HG02571 (cell line): ENCODE results near the gene CEP131.
"Not testable (repeated sequence)": the region's sequence is repeated elsewhere in the genome, so short reads cannot be mapped to it uniquely, and the experiment has no call there.

Experiments used
- ATAC-seq: cut with Tn5 transposase; IDR thresholded peaks from one replicate; pipeline ENCODE4 v1.9.1; 2021; ENCODE audit warnings: mild to moderate bottlenecking, moderate library complexity; ENCODE audit not compliant: unreplicated experiment

Gene CEP131

GRCh38 chr17:81228834-81229665 lies 6.3 kb upstream of the CEP131 start:
- ATAC-seq, result no peak

DNA sequence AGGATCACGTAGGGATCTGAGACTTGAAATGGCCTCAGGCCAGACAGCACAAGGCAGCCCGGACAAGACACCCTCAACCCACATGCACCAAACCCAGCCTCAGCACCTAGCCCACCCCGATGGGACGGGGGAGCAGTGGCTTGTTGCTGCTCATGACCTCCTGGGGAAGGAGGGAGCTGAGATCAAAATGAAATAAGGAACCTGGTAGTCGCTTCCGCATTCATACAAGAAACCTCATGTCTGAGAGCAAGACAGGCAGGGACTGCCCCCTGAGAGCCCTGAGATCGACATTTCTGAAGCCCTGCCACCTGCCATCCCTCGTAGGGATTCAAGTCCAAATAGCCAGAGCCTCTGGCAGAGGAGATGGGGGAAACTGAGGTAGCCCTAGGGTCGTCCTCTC lies 5.7 kb upstream of the CEP131 start:
- ATAC-seq, result no peak

- not testable (repeated sequence) for ATAC-seq
Measured at GRCh38 chr17:81227630-81228029, 4.9 kb upstream of the CEP131 start.

GRCh38 chr17:81223762-81224130 lies 981 bp upstream of the CEP131 start:
- no peak for ATAC-seq

- ATAC-seq, result no peak
Measured at GRCh38 chr17:81222620-81222905, 202 bp downstream of the CEP131 start.

DNA sequence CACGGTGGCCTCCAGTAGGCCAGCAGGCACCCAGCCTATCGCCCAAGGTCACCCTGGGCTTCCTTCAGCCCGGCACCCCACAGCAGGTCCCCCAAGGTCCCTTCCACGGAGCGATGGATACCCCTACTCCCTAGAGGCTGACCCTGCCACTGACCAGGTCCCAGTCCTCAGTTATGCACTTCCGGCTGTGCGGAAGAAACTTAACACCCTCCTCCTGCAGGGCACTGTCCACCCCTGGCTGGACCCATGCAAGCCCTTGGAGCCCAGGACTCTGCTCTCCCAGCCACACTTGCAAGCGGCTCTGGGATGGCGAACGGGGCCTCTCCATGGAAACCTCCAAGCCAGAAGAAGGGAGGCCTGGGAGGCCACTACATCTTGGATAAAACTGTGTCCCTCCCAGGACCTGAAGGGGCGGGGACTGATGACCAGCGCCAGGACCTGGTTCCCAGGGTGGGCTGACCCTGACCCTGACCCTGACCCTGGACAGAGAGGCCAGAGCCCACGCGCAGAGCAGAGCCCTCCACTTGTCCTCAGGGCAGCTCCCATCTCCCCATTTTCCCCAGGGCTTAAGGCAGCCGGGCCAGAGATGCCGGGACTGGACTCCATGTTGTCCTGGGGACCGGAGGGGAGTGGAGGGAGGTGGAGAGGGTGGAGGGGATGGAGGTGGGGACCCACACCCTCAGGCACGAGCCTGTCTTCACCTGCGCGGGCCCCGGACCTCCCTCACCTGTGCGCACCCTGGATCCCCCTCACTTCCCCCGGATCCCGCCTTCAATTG lies 734 bp downstream of the CEP131 start:
- ATAC-seq, result no peak

DNA sequence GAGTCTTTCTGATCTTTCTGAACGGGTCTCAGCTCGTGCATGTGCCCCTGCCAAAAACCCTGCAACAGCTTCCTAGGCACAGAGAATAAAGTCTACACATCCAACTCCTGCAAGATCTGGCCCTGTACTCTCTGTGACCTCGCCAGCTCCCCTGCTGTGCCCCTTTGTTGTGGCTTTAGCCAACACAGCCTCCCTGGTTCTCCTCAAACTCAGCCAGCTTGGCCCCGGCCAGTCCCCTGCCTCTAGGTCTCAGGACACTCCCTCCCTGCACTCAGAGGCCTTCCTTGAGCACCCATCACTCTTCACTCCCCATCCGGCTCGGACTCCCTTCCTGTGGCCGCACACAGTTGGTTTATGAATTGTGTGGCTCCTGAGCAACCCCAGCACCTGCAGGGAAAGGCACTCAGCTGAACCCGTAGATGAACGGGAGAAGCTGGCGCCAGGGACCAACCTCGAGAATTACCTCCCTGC lies 1.4 kb downstream of the CEP131 start:
- ATAC-seq, result no peak

DNA sequence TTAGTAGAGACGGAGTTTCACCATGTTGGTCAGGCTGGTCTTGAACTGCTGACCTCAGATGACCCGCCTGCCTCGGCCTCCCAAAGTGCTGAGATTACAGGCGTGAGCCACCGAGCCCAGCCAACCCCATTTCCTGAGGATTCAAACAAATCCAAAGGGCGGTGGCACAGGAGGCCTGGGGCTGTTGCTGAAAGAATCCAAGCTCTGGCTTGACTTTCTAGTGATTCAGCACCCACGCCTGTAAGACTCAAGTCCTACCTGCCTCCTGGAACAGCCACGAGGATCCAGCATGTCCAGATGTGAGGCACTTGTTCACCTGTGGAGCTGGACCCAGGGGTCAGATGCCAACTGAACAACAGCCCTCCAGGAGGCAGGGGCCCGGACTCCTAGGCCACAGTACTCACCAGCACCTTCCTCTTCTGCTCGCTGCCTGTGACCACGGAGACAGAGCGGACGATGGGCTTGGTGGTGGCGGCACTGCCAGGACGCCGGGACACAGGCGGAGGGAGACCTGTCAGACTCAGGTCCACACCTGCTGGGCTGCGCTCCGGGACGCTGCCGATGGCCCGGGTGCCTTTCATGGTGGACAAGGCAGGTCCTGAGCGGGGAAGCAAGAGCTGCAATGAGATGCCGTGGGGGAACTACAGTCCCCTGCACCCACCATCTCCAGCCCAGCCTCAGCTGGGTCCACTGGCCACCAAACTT lies 3.1 kb downstream of the CEP131 start:
- ATAC-seq, result no peak

DNA sequence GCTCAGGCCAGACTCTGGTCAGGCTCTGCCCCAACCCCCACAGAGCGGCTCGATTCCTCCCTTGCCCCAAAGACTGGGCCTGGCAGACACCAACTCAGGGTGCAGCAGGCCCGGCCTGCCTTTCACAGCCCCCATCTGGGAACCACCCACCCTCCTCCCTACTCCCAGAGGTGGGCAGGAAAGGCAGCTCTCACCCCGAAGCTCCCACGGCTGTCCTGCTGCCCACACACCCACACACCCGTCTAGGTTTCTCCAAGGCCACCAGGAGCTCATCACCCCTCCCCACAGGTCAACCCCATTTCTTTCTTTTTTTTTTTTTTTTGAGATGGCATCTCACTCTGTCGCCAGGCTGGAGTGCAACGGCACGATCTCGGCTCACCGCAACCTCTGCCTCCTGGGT lies 3.8 kb downstream of the CEP131 start:
- no peak for ATAC-seq

- ATAC-seq, result no peak
Measured at GRCh38 chr17:81218459-81218858, 4.3 kb downstream of the CEP131 start.

GRCh38 chr17:81217491-81217890 lies 5.3 kb downstream of the CEP131 start:
- no peak for ATAC-seq

- no peak for ATAC-seq
Measured at GRCh38 chr17:81213978-81214377, 8.8 kb downstream of the CEP131 start.

- no peak for ATAC-seq
Measured at GRCh38 chr17:81212365-81212764, 10.4 kb downstream of the CEP131 start.

DNA sequence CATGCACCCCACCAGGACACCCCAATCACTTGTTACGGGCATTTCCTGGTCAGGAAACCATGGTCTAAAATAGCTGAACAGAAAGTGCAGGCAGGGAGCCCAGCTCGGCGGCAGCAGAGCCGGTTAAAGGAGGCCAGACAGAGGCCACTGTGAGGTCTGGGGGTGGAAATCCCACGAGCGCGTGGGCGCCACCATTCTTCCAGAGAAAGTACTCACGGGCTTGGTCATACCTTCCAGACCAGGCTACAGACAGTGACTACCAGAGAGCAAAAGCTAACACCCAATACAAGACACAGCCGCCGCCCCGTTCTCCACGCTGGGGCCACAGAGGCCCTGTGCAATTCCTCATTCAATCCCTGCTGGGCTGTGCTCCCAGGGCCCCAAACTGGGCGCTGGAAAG lies 11.9 kb downstream of the CEP131 start:
- ATAC-seq, result no peak

DNA sequence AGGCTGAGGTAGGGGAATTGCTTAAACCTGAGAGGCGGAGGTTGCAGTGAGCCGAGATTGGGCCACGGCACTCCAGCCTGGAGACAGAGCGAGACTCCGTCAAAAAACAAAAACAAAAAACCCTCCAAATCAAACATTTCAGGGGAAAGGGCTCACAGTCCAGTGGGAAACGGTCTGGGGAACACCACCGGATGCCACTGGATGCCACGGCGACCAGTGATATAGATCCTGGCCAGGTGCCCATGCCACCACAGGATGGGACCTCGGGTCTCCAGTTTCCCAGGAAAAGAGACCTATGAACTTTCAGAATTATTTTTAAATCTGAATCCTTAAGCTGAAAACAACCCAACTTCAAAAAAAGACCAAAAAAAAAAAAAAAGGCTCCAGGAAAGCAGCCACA lies 12.3 kb downstream of the CEP131 start:
- ATAC-seq, result no peak

- ATAC-seq, result no peak
Measured at GRCh38 chr17:81209141-81209540, 13.6 kb downstream of the CEP131 start.

DNA sequence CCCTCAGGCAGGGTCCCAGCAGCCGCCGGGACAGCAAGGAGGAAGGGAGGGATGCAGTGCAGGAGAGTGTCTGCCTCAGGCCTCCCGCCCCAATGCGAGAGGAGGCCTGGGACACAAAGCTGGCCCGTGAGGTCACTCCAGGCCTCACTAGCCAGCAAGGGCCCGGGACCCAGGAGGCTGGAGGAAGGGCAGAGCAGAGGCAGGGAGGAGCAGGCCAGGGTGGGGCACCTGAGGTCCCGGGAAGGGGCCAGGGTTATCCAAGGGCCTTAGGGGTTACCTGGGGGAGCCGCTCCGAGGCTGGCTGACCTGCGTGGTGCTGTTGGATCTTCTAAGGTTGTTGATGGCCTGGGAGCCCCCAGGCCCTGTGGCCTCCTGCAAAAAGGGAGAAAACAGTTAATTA lies 14.1 kb downstream of the CEP131 start:
- no peak for ATAC-seq

DNA sequence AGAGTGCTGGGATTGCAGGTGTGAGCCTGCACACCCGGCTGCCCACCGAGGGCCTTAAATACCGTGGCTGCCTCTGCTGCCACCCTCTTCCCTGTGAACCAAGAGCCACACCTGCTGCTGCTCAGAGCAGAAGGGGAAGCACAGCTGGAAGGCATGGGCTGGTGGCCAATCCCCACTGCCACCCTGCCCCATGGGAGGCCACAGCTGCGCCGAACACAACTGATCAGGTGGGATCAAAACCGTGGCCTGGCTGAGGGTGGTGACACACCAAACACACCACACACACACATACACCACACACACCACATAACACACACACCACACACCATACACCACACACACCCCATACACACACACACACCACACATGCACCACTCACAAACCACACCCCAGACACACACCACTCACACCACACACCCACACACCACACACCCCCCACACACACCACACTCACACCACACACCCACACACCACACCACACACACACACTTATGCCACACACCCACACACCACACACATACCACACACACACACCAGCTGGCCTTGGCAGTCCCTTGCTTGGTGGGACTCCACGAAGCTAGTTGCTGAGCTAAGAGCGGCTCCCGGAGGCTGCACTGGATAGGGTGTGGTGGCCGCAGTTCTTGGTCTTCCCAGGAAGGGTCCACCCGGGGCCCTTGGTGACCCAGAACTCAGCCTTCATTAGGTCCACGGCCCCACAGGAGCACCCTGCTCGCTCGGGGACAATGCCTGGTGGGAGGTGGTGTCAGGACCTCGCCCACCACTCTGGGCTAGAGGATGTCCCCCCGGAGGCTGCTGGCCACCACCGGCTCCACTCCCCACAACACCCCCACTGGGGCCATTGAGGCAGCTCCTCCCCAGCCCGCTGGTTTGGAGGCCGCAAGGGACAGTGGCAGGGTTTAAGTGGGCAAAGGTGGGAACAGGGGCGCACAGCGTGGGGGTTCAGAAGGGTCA lies 14.9 kb downstream of the CEP131 start:
- ATAC-seq, result no peak

DNA sequence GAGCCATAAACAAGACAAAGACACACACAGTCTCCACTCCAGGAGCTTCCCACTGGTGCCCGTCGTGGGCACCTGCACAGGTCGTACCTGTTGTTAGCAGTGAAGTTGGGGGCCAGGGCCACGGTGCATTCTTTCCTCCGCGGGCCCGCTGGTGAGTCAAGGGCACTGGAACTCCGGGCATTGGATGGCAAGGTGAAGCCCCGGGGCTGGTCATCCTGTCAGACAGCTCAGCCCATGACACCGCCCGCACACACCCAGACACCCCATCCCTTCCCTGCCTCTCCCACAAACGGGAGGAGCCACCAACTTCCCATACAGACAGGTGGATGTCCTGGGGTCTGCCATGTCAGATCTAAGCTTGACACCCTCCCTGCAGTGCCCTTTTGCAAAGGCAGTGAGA lies 16.1 kb downstream of the CEP131 start:
- ATAC-seq, result no peak

GRCh38 chr17:81206166-81206565 lies 16.6 kb downstream of the CEP131 start:
- no peak for ATAC-seq

DNA sequence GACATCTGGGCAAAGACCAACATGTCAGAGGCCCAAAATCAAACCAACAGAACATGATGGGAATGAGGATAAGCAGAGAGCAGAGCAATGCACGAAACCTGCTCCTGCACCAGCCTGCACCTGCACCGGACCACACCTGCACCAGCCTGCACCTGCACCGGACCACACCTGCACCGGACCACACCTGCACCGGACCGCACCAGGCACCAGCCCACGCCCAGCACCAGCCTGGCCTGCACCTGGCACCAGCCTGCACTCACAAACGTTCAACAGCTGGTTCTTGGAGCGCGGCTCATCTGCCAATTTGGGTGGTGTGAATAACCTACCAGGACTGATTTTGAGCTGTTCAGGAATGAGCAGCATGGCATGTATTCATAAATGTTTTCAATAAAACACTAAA lies 18.2 kb downstream of the CEP131 start:
- no peak for ATAC-seq
